GM12892 (cell line): ENCODE measurements around the gene PHAF1.

Source experiments
- POLR2A ChIP-seq: IDR thresholded peaks from 2 replicates; pipeline ENCODE4 v1.6.1; 2011; ENCODE audit warnings: low read depth, low read length, control low read depth
- POLR2AphosphoS5 ChIP-seq: IDR thresholded peaks from 2 replicates; pipeline ENCODE4 v1.6.1; 2011; ENCODE audit warnings: low read depth, low read length, control low read depth
- TAF1 ChIP-seq: IDR thresholded peaks from 2 replicates; pipeline ENCODE4 v1.6.1; 2011; ENCODE audit warnings: low read depth, mild to moderate bottlenecking, control low read depth, low read length, borderline replicate concordance

DNA sequence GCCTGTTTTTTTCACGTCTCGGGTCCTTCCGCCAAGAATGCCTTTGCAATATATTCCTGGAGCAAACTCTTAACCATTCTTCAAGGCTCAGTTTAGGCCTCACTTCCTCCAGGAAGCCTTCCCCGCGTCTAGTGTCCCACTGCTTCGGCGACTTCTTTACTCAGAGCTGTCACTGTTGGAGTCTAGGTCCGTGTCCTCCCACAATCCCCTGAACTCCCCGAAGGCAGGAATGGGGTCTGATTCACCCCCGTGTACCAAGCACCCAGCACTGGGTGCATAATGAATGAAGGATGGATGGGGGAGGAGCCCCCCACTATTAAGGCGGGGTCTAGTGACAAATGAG is 73.5 kb downstream of the PHAF1 start:
- TF ChIP-seq POLR2A = no peak
- TF ChIP-seq POLR2AphosphoS5 = no peak
- TF ChIP-seq TAF1 = no peak
